ENCODE data around the gene OR5AL1.
"Not testable (repeated sequence)": the region's sequence is repeated elsewhere in the genome, so short reads cannot be mapped to it uniquely, and the experiment has no call there.

The OR5AL1 gene

DNA sequence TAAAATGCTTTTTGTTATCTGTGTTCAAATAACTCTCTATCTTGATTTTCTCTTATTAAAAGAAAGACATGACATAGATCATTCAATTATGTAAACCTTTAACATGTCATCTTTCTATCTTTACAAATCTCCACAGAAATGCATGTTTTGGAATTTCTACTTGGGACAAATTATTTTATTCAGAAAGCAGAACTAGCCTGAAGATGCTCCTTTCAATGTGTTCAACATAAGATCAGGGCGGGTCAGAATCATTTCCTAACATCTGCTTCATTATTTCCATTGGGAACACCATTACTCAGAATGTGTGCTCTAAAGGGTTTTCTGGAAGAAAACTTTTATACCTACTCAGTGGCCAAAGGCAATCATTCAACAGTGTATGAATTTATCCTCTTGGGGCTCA lies at the start of gene OR5AL1:
Gene OR5AL1 (plus strand): TSS at position 301 of the 400 bp plus-strand sequence.
- H3K4me3 ChIP-seq (ENCODE audit: low read length) = no peak within 1 kb of the TSS
- no peak for TF ChIP-seq ZNF274 (IDR thresholded peaks at IDR 0.05; ENCODE audit: low read depth, low read length)

DNA sequence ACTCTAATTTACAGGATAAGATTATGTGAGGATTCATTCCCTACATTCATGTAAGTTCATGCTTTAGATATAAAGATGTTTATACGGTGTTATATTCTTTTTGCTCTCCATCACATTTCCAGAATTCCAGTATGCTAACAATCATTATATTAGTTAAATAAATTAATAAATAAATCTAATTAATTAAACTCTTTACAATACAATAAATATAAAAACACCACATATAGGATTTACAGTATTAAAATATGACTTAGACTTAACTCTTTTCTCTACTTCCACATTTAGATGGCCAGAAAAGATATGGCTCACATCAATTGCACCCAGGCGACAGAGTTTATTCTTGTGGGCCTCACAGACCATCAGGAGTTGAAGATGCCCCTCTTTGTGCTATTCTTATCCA lies 37.2 kb upstream of the OR5AL1 start, which contains the start of gene OR8U1:
Gene OR8U1 (plus strand): TSS at position 301 of the 400 bp plus-strand sequence. CDS start 0 bp downstream, at position 301.
- H3K4me3 ChIP-seq (ENCODE audit: low read length) = no peak within 1 kb of the TSS
- no peak for TF ChIP-seq ZNF274 (IDR thresholded peaks at IDR 0.05; ENCODE audit: low read depth, low read length)

DNA sequence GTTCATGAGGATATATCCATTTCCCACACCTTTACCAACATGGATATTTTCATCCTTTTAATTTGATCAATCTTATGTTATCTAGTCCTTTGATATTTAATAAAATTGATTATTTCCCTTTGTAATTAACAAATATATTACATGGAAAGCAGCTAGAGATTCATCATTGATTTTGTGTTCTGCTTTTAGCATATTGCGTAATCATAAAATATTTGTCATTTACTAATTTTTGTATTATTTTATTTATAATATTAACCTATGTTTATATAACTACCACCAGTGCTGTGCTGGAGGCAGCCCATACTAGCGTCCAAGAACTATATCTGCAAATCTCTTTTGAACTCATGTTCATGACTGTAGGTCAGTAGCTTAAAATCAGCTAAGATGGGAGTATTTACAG lies 32.4 kb upstream of the OR5AL1 start:
- no peak for TF ChIP-seq ZNF274 (IDR thresholded peaks at IDR 0.05; ENCODE audit: low read depth, low read length)
- H3K4me3 ChIP-seq (ENCODE audit: low read length) = no peak overlapping the region

DNA sequence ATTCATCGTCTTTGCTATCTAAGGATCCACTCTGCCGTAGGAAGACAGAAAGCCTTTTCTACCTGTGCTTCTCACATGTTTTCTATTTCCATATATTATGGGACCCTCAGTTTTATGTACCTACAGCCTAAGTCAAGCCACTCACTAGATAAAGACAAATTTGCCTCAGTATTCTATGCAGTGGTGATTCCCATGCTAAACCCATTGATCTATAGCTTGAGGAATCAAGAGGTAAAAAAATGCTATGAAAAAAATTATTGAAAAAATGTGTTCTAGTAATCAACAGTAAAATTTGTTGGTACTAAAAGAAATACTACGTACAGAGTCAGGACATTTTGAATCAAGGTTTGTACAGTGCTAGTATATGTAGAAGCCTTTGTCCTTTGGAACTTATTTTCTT lies 18.1 kb upstream of the OR5AL1 start:
- no peak for TF ChIP-seq ZNF274 (IDR thresholded peaks at IDR 0.05; ENCODE audit: low read depth, low read length)
- H3K4me3 ChIP-seq (ENCODE audit: low read length) = no peak overlapping the region

DNA sequence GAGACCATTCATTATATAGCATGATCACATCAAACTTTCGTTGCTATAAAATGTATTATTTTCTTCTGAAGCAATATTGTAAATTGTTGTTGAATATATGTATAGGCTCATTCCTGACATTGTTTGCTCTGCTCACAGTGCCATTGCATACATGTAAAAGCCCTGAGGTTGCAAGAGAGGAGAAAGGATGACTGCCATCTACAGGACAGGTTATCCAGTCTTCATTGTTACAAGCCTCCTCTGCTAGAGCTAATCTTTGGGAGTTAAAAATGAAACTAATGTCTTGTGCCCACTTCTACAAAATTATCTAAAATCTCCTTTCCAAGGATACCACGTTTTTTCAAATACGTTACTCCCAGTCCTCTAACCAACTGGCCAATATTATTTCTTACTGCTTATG lies 16.4 kb upstream of the OR5AL1 start:
- TF ChIP-seq ZNF274 (IDR thresholded peaks at IDR 0.05; ENCODE audit: low read depth, low read length) = no peak
- no peak overlapping the region for H3K4me3 ChIP-seq (ENCODE audit: low read length)

DNA sequence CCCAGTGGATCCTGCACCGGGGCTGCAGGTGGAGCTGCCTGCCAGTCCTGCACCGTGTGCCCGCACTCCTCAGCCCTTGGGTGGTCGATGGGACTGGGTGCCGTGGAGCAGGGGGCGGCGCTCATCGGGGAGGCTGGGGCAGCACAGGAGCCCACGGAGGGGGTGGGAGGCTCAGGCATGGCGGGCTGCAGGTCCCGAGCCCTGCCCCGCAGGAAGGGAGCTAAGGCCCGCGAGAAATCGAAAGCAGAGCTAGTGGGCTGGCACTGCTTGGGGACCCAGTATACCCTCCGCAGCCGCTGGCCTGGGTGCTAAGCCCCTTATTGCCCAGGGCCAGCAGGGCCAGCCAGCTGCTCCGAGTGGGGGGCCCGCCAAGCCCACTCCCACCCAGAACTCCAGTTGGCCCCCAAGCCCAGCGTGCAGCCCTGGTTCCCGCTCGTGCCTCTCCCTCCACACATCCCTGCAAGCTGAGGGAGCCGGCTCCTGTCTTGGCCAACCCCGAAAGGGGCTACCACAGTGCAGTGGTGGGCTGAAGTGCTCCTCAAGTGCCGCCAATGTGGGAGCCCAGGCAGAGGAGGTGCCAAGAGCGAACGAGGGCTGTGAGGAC lies 10.5 kb upstream of the OR5AL1 start:
- not testable (repeated sequence) for H3K4me3 ChIP-seq (ENCODE audit: low read length)

DNA sequence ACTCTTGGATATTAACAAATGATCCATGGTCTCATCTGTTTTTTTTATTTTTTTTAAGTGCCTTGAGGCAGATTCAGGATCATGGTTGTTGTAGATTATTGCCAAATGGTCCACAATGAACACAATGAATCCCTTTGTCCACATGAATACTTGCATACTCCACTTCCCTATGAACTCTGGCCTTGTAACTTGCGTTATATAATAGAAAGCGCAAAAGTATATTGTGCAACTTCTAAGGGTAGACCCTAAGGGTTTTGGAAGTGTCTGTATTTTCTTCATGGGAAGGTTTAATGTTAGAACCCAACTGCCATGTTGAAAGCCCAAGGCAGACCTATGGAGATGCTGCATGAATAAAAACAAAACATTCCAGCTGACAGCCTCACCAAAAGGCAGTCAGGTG lies 8.1 kb upstream of the OR5AL1 start:
- no peak for TF ChIP-seq ZNF274 (IDR thresholded peaks at IDR 0.05; ENCODE audit: low read depth, low read length)
- no peak overlapping the region for H3K4me3 ChIP-seq (ENCODE audit: low read length)

DNA sequence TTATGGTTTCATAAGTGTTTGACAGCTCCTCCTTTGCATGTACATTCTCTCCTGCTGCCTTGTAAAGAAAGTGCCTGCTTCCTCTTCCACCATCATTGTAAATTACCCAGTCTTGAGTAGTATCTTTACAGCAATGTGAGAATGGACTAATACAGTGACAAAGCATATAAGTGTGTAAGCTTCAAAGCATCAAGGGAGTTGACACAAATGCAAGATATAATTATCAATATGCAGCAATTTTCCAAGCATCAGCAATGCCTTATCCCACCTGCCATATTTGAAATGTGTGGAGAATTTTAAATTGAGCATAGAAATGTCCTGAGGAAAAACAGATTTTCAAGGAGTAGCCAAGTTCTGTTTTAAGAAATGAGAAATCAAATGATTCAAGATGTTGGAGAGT lies 1.7 kb upstream of the OR5AL1 start:
- TF ChIP-seq ZNF274 (IDR thresholded peaks at IDR 0.05; ENCODE audit: low read depth, low read length) = no peak
- H3K4me3 ChIP-seq (ENCODE audit: low read length) = no peak overlapping the region

DNA sequence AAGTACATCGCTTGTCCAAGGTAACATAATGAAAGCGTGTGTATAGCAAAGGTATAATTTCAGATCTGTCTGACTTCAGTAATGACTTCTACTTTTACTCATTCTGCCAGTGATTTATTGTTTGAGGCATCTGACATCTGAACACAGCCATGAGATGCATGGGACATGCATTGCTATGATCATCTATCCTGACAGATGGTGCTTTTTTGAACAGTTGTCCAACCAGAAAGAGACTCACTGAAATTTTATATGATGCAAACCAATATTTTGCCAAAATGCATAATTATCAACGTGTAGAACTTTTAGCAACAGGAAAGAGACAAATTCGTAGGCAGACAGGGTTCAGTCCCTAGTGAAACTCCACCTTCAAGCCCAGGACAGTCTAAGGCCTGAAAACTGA lies 41.0 kb downstream of the OR5AL1 start:
- TF ChIP-seq ZNF274 (IDR thresholded peaks at IDR 0.05; ENCODE audit: low read depth, low read length) = no peak
- H3K4me3 ChIP-seq (ENCODE audit: low read length) = no peak overlapping the region

DNA sequence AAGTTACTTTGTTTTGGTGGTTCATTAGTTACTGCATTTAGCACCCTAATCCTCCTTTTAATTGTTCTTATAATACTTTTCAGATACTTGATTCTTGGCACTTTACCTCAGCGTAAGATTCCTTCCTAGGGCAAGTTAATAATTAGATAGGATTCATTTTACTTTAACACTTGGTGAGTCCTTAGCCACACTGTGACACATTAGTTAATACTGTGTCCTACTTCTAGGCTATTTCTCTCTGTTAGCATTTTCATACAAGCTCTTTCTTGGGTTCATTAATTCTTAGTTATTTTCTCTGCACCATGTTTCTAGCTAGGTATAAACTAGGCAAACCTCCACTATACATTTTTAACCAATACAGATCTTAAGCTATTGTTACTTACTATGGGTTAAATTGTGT lies 44.6 kb downstream of the OR5AL1 start:
- TF ChIP-seq ZNF274 (IDR thresholded peaks at IDR 0.05; ENCODE audit: low read depth, low read length) = no peak
- H3K4me3 ChIP-seq (ENCODE audit: low read length) = no peak overlapping the region
